Right lobe of liver (tissue), 4 donors: ENCODE data around the gene SCN1A.

ENCODE experiments used
- POLR2A ChIP-seq: fragments of 450-650 bp; IDR thresholded peaks from one replicate; pipeline ENCODE4 v1.6.1; 2017; ENCODE audit warnings: antibody characterized with exemption, mild to moderate bottlenecking
- TF ChIP-seq, protein P1 (sequence below), 4 donors: fragments of 200-600 bp in 3 of 4; fragments of 450-650 bp in 1 of 4; IDR thresholded peaks; one replicate each; pipeline versions ENCODE4 v1.5.1 to v1.8.0; 2016 to 2022; ENCODE audit warnings: antibody characterized with exemption in 4 of 4, mild to moderate bottlenecking in 2 of 4
- donor health status: DM: no; HTN: no; CAD: no.
- donor health status: DM: no; HTN: no; CAD: no.
- donor health status: DM: no; HTN: yes; CAD: no.

DNA sequence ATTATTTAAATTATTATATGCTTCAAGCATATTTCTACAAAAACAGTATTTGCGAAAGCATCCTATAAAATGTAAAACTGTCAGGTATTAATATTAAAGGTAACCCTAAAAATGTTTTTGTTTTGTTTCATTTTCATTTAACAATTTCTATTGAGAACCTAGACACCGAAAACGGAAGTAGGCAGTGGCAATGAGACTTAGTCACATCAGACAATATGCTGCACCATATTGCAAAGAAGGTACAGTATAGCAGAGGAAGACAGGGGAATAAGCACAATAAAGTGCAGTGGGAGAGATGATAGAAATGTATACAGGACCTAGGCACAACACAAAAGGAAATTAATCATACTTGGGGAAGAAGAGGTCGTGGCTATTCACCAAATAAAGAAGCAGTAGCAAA lies 12.2 kb downstream of the SCN1A start:
- TF ChIP-seq, protein P1, sequence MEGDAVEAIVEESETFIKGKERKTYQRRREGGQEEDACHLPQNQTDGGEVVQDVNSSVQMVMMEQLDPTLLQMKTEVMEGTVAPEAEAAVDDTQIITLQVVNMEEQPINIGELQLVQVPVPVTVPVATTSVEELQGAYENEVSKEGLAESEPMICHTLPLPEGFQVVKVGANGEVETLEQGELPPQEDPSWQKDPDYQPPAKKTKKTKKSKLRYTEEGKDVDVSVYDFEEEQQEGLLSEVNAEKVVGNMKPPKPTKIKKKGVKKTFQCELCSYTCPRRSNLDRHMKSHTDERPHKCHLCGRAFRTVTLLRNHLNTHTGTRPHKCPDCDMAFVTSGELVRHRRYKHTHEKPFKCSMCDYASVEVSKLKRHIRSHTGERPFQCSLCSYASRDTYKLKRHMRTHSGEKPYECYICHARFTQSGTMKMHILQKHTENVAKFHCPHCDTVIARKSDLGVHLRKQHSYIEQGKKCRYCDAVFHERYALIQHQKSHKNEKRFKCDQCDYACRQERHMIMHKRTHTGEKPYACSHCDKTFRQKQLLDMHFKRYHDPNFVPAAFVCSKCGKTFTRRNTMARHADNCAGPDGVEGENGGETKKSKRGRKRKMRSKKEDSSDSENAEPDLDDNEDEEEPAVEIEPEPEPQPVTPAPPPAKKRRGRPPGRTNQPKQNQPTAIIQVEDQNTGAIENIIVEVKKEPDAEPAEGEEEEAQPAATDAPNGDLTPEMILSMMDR (IDR thresholded peaks at IDR 0.05): no peak
- TF ChIP-seq POLR2A: no peak
